Left lung (tissue), 10 donors: Measurements from ENCODE around the gene CENPW. TPM values are rescaled to one million over a fixed set of nuclear protein-coding genes. Genes with fewer than 3 reads are reported as not detected.

Experiments
- ATAC-seq: fragments of 200-7000 bp; cut with Tn5 transposase; one replicate; pipeline ENCODE4 v1.9.1; 2020; ENCODE audit warnings: moderate library complexity
- DNase-seq, 4 donors: peaks; one replicate each; pipeline ENCODE4 v3.0.0-alpha.2; 2013 to 2020
- H3K27ac ChIP-seq, 2 donors: fragments of 200-600 bp; sonication (generic) in 1 of 2; one replicate each; pipeline versions ENCODE4 v1.5.0 to v1.8.0; 2020 to 2021
- H3K27me3 ChIP-seq, 2 donors: fragments of 200-600 bp; sonication (generic) in 1 of 2; one replicate each; pipeline versions ENCODE4 v1.5.0 to v1.8.0; 2020 to 2021
- H3K36me3 ChIP-seq, 2 donors: fragments of 200-600 bp; sonication (generic) in 1 of 2; one replicate each; pipeline versions ENCODE4 v1.5.0 to v1.8.0; 2020 to 2021
- H3K4me1 ChIP-seq, 2 donors: fragments of 200-600 bp; one replicate each; pipeline ENCODE4 v1.8.0; 2021
- H3K4me3 ChIP-seq, 2 donors: fragments of 200-600 bp; sonication (generic) in 1 of 2; one replicate each; pipeline versions ENCODE4 v1.5.0 to v1.8.0; 2020 to 2021; ENCODE audit warnings: mild to moderate bottlenecking in 1 of 2
- H3K9me3 ChIP-seq, 2 donors: fragments of 200-600 bp; sonication (generic) in 1 of 2; one replicate each; pipeline versions ENCODE4 v1.5.0 to v1.8.0; 2020 to 2021
- CTCF ChIP-seq, 2 donors: fragments of 200-600 bp; sonication (generic) in 1 of 2; IDR thresholded peaks; one replicate each; pipeline versions ENCODE4 v1.5.0 to v1.8.0; 2021; ENCODE audit warnings: antibody characterized with exemption in 2 of 2
- intact Hi-C, 2 donors: fragments of 100-400 bp; cut with DNase I; formaldehyde crosslinking; loops; one replicate each; pipeline versions ENCODE4 v1.11.2 to v1.14.2; 2022
- polyA plus RNA-seq, 6 donors: library from polyadenylated mRNA; unstranded; fragments of 120-200 nt; gene quantifications; one replicate each; pipeline ENCODE4 v1.2.1, GENCODE V29; 2013; ENCODE audit not compliant: insufficient read length in 6 of 6
- total RNA-seq, 2 donors: library from RNA; stranded (reverse); fragmentation: NEBNext Ultra II Directional; extraction: Animal tissue kit (Norgen Biotek cat#: 25700); gene quantifications; one replicate each; pipeline ENCODE4 v1.2.1, GENCODE V29; 2021
- donor health status: DM: no; HTN: yes; CAD: no.
- donor health status: DM: no; HTN: no; CAD: no.

The CENPW gene
- total and polyA plus RNA-seq, 8 donors = 8.5 to 36.8 (median 22.4) TPM

- H3K4me1 ChIP-seq = no peaks in the 10 kb centered on the region
- DNase-seq (no peak), ATAC-seq (no peak)
- H3K4me3 ChIP-seq = no peak overlapping the region
- no peak for TF ChIP-seq CTCF (IDR thresholded peaks at IDR 0.05)
- H3K36me3 ChIP-seq = no peaks in the 10 kb centered on the region
- intact Hi-C loops = no loop called here
- H3K9me3 ChIP-seq = no peaks in the 10 kb centered on the region
- H3K27me3 ChIP-seq = no peaks in the 10 kb centered on the region
- no peak overlapping the region for H3K27ac ChIP-seq
Observed at GRCh38 chr6:126302191-126302590, 37.7 kb upstream of the CENPW start.

DNA sequence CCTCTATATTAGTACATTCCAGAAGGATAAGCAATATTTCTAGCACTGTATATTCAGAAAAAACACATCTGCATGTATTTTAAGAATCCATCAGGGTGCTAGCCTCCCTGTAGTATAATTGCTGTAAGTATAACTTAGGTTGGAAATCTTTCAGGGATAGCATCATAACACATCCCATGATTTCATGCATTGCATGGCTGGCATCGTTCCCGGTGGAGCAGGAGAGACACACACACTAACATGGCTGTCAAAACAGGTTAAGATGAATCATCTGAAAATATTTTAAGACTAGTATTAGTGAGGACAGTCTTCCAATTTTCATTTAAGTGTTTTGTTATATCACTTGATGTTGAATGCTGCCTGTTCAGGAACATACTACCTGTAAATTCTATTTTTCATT is 32.1 kb upstream of the CENPW start:
- Histone ChIP-seq H3K4me3 (no peak overlapping the region), H3K9me3 (no peaks in the 10 kb centered on the region), H3K27me3 (no peaks in the 10 kb centered on the region), H3K27ac (no peak overlapping the region), H3K36me3 (no peaks in the 10 kb centered on the region), H3K4me1 (no peaks in the 10 kb centered on the region)
- intact Hi-C loops = no loop called here
- ATAC-seq = no peak
- DNase-seq = peak in 2 of 4 donors; percentile 5 to 23
- no peak for TF ChIP-seq CTCF (IDR thresholded peaks at IDR 0.05)

DNA sequence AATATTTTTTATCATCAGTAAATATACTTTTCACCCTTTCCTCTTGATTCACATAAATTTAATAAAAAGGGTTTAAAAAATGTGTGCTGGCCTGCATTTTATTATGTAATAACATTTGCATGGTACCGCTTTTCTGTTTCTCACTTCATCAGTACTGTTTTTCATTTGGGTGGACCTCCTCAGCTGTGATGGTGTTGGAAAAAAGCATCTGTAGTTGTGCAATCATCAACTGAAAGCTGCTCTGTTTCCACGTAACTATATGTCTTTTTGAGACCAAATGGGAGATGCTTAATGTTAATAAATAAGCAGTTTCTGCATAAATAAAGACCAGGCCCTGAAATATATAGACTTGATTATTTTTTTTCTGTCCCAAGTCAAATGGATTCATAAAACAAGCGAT is 31.6 kb upstream of the CENPW start:
- no peak overlapping the region for H3K4me3 ChIP-seq
- intact Hi-C loops = no loop called here
- H3K4me1 ChIP-seq = no peaks in the 10 kb centered on the region
- no peaks in the 10 kb centered on the region for H3K27me3 ChIP-seq
- ATAC-seq (no peak), DNase-seq (peak in 2 of 4 donors; percentile 20 to 37)
- H3K36me3 ChIP-seq = no peaks in the 10 kb centered on the region
- TF ChIP-seq CTCF (IDR thresholded peaks at IDR 0.05) = no peak
- no peak overlapping the region for H3K27ac ChIP-seq
- H3K9me3 ChIP-seq = no peaks in the 10 kb centered on the region

GRCh38 chr6:126312013-126312665 is 27.8 kb upstream of the CENPW start:
- intact Hi-C loops = no loop called here
- no peaks in the 10 kb centered on the region for H3K4me1 ChIP-seq
- ATAC-seq = peak; percentile 61

GRCh38 chr6:126313941-126314340 is 26.0 kb upstream of the CENPW start:
- intact Hi-C loops = no loop called here
- no peak overlapping the region for H3K27ac ChIP-seq
- ATAC-seq = no peak

More at GRCh38 chr6:126312013-126312665, 27.8 kb upstream of the CENPW start:
- H3K9me3 ChIP-seq = no peaks in the 10 kb centered on the region
- no peak overlapping the region for H3K4me3 ChIP-seq
- no peak overlapping the region for H3K27ac ChIP-seq
- no peak for TF ChIP-seq CTCF (IDR thresholded peaks at IDR 0.05)
- H3K36me3 ChIP-seq = no peaks in the 10 kb centered on the region
- H3K27me3 ChIP-seq = no peaks in the 10 kb centered on the region
- DNase-seq = no peak

More at GRCh38 chr6:126313941-126314340, 26.0 kb upstream of the CENPW start:
- no peak for TF ChIP-seq CTCF (IDR thresholded peaks at IDR 0.05)
- Histone ChIP-seq H3K4me3 (no peak overlapping the region), H3K36me3 (no peaks in the 10 kb centered on the region), H3K9me3 (no peaks in the 10 kb centered on the region), H3K4me1 (no peaks in the 10 kb centered on the region), H3K27me3 (no peaks in the 10 kb centered on the region)
- no peak for DNase-seq
